Measurements from ENCODE around the gene RAP1GAP. TPM values are rescaled to one million over a fixed set of nuclear protein-coding genes. Genes with fewer than 3 reads are reported as not detected.

Gene RAP1GAP
- total RNA-seq, 4 donors from 2014 or later, result 14.1 to 37.4 (median 28.8) TPM

- WGBS, 2 donors (ENCODE audit: low coverage in 1 of 2), result 78 to 84% methylated on average over 3 to 5 of the region's 5 CpGs
- in situ Hi-C loops (cut with MboI; ENCODE audit: low pct_ligation_motif_present in 1 of 4, low pct_unique_long_range_greater_than_20kb in 1 of 4, low sequenced_read_pairs in 3 of 4) (no loop called here), intact Hi-C loops (cut with DNase I; ENCODE audit: low total_unique reads) (loop anchor here (10.0 kb wide), 1 partner anchor 129 kb away; no protein-coding TSS in a partner anchor)
- Histone ChIP-seq H3K9me3 (no peaks in the 10 kb centered on the region), H3K4me3 (no peak overlapping the region), H3K4me1 (peaks cover 0 to 7% (median under 1%) of the 10 kb centered on the region in 4 donors), H3K27ac (no peak overlapping the region), H3K36me3 (no peaks in the 10 kb centered on the region), H3K27me3 (peaks cover 16% of the 10 kb centered on the region)
- DNase-seq, result no peak
- TF ChIP-seq POLR2A (IDR thresholded peaks at IDR 0.05) (no peak), EP300 (IDR thresholded peaks at IDR 0.05; ENCODE audit: low read depth) (no peak), CTCF (IDR thresholded peaks at IDR 0.05) (no peak), POLR2AphosphoS5 (IDR thresholded peaks at IDR 0.05) (no peak)
These were observed 25.5 kb downstream of the RAP1GAP start for GRCh38 chr1:21643624-21644023.

- Histone ChIP-seq H3K4me1 (peaks cover 0 to 6% (median 0%) of the 10 kb centered on the region in 4 donors), H3K27ac (no peak overlapping the region), H3K27me3 (peaks cover 9% of the 10 kb centered on the region), H3K4me3 (no peak overlapping the region), H3K36me3 (no peaks in the 10 kb centered on the region), H3K9me3 (no peaks in the 10 kb centered on the region)
- 88 to 89% methylated on average over 8 to 19 of the region's 19 CpGs for WGBS, 2 donors (ENCODE audit: low coverage in 1 of 2)
- in situ Hi-C loops (cut with MboI; ENCODE audit: low pct_ligation_motif_present in 1 of 4, low pct_unique_long_range_greater_than_20kb in 1 of 4, low sequenced_read_pairs in 3 of 4) (no loop called here), intact Hi-C loops (cut with DNase I; ENCODE audit: low total_unique reads) (loop anchor here (10.0 kb wide), 1 partner anchor 127 kb away; no protein-coding TSS in a partner anchor)
- no peak for DNase-seq
- no peak for TF ChIP-seq POLR2AphosphoS5 (IDR thresholded peaks at IDR 0.05)
- TF ChIP-seq CTCF (IDR thresholded peaks at IDR 0.05), result no peak
These were observed 27.0 kb downstream of the RAP1GAP start for GRCh38 chr1:21641967-21642739.

- WGBS, 2 donors (ENCODE audit: low coverage in 1 of 2), result 89 to 100% methylated on average over 1 to 6 of the region's 6 CpGs
- no peaks in the 10 kb centered on the region for H3K36me3 ChIP-seq
- no peak overlapping the region for H3K27ac ChIP-seq
- no peak for DNase-seq
- H3K9me3 ChIP-seq, result no peaks in the 10 kb centered on the region
- peaks cover 0 to 6% (median 0%) of the 10 kb centered on the region in 4 donors for H3K4me1 ChIP-seq
- no peak overlapping the region for H3K4me3 ChIP-seq
- in situ Hi-C loops (cut with MboI; ENCODE audit: low pct_ligation_motif_present in 1 of 4, low pct_unique_long_range_greater_than_20kb in 1 of 4, low sequenced_read_pairs in 3 of 4), result no loop called here
- intact Hi-C loops (cut with DNase I; ENCODE audit: low total_unique reads), result loop anchor here (10.0 kb wide), 1 partner anchor 127 kb away; no protein-coding TSS in a partner anchor
- TF ChIP-seq EP300 (IDR thresholded peaks at IDR 0.05; ENCODE audit: low read depth), result no peak
- no peak for TF ChIP-seq POLR2AphosphoS5 (IDR thresholded peaks at IDR 0.05)
- TF ChIP-seq CTCF (IDR thresholded peaks at IDR 0.05), result no peak
- TF ChIP-seq POLR2A (IDR thresholded peaks at IDR 0.05), result no peak
- H3K27me3 ChIP-seq, result peaks cover 7% of the 10 kb centered on the region
These were observed 27.6 kb downstream of the RAP1GAP start for GRCh38 chr1:21641537-21641936.

- in situ Hi-C loops (cut with MboI; ENCODE audit: low pct_ligation_motif_present in 1 of 4, low pct_unique_long_range_greater_than_20kb in 1 of 4, low sequenced_read_pairs in 3 of 4), result no loop called here
- no peak for TF ChIP-seq POLR2AphosphoS5 (IDR thresholded peaks at IDR 0.05)
- no peak for TF ChIP-seq POLR2A (IDR thresholded peaks at IDR 0.05)
- no peak for TF ChIP-seq CTCF (IDR thresholded peaks at IDR 0.05)
- TF ChIP-seq EP300 (IDR thresholded peaks at IDR 0.05; ENCODE audit: low read depth), result no peak
- Histone ChIP-seq H3K4me3 (no peak overlapping the region), H3K9me3 (no peaks in the 10 kb centered on the region), H3K4me1 (peaks cover 0 to 6% (median 0%) of the 10 kb centered on the region in 4 donors), H3K36me3 (no peaks in the 10 kb centered on the region), H3K27me3 (peaks cover 4% of the 10 kb centered on the region), H3K27ac (no peak overlapping the region)
- no peak for DNase-seq
- 97% methylated on average over 2 of the region's 2 CpGs; no CpG with 5 or more reads in 1 of the 2 donors for WGBS, 2 donors (ENCODE audit: low coverage in 1 of 2)
- intact Hi-C loops (cut with DNase I; ENCODE audit: low total_unique reads), result loop anchor here (10.0 kb wide), 1 partner anchor 126 kb away; no protein-coding TSS in a partner anchor
These were observed 28.1 kb downstream of the RAP1GAP start for GRCh38 chr1:21641076-21641475.

Measured in transverse colon (tissue), 4 donors.